Stomach (tissue), 9 donors: Measurements from ENCODE around the gene EEA1. TPM values are rescaled to one million over a fixed set of nuclear protein-coding genes. Genes with fewer than 3 reads are reported as not detected.
"Not testable (repeated sequence)": the region's sequence is repeated elsewhere in the genome, so short reads cannot be mapped to it uniquely, and the experiment has no call there.

ENCODE experiments used
- DNase-seq, 2 donors: peaks; one replicate each; pipeline versions ENCODE4 v3.0.0 to v3.0.0-alpha.2; 2013 to 2019
- H3K27ac ChIP-seq, 5 donors: fragments of 200-600 bp in 4 of 5; sonication (generic) in 4 of 5; one replicate each; pipeline ENCODE4 v1.5.1; 2013 to 2019; ENCODE audit warnings: mild to moderate bottlenecking in 1 of 5, moderate library complexity in 1 of 5
- H3K27me3 ChIP-seq, 3 donors: fragments of 200-600 bp; sonication (generic); one replicate each; pipeline ENCODE4 v1.5.1; 2017 to 2019; ENCODE audit warnings: mixed run types in 1 of 3
- H3K36me3 ChIP-seq, 4 donors: fragments of 200-600 bp; sonication (generic); 1 replicate in 3 of 4; 2 replicates in 1 of 4; pipeline ENCODE4 v1.5.1; 2016 to 2019
- H3K4me1 ChIP-seq, 4 donors: fragments of 200-600 bp; sonication (generic); one replicate each; pipeline ENCODE4 v1.5.1; 2016 to 2019
- H3K4me3 ChIP-seq, 4 donors: fragments of 200-600 bp; sonication (generic) in 3 of 4; one replicate each; pipeline ENCODE4 v1.5.1; 2016 to 2019; ENCODE audit warnings: mild to moderate bottlenecking in 1 of 4
- H3K9me3 ChIP-seq, 4 donors: fragments of 200-600 bp; sonication (generic); one replicate each; pipeline ENCODE4 v1.5.1; 2016 to 2019
- CTCF ChIP-seq, 7 experiments: fragments of 450-650 bp in 4 of 7; fragments of 200-600 bp in 3 of 7; sonication (generic) in 3 of 7; IDR thresholded peaks; one replicate each; pipeline ENCODE4 v1.5.1; 2016 to 2019; ENCODE audit warnings: antibody characterized with exemption in 7 of 7, control low read depth in 2 of 7, mild to moderate bottlenecking in 1 of 7
- EP300 ChIP-seq: sonication (generic); formaldehyde crosslinking; IDR thresholded peaks from one replicate; pipeline ENCODE4 v1.6.1; 2017; ENCODE audit warnings: antibody characterized with exemption
- POLR2A ChIP-seq, 4 donors: fragments of 450-650 bp; IDR thresholded peaks; one replicate each; pipeline ENCODE4 v1.6.1; 2016; ENCODE audit warnings: antibody characterized with exemption in 4 of 4, control low read depth in 2 of 4, mild to moderate bottlenecking in 1 of 4, moderate library complexity in 1 of 4
- POLR2AphosphoS5 ChIP-seq, 3 donors: sonication (generic); formaldehyde crosslinking; IDR thresholded peaks; one replicate each; pipeline ENCODE4 v1.6.1; 2016; ENCODE audit warnings: antibody characterized with exemption in 3 of 3
- WGBS, 5 donors: extraction: QIAGEN DNeasy Blood & Tissue Kit in 3 of 5; methylation state at CpG; one replicate each; pipeline versions ENCODE4 v1.1.5 to v1.1.7; 2013 to 2018; 5-methylcytosine and 5-hydroxymethylcytosine counted together
- intact Hi-C: fragments of 100-400 bp; cut with DNase I; formaldehyde crosslinking; loops from one replicate; pipeline ENCODE4 v1.15.1; 2023; ENCODE audit warnings: low total_unique reads
- polyA plus RNA-seq, 3 donors: library from polyadenylated mRNA; stranded (reverse); fragments of 200-250 nt; gene quantifications; one replicate each; pipeline ENCODE4 v1.2.3, GENCODE V29; 2013
- total RNA-seq, 5 donors: library from RNA; depleted of rRNA; stranded (reverse); fragments of >200 nt; gene quantifications; one replicate each; pipeline versions ENCODE4 v1.1.0 to v1.2.3, GENCODE V29; 2014 to 2016
- donor health status: healthy with polysubstance abuse.
- donor health status: Bipolar disorder and iron deficiency.
- donor health status: healthy.

EEA1 gene
- total and polyA plus RNA-seq, 8 donors: 2.0 to 24.2 (median 10.8) TPM

GRCh38 chr12:92802906-92803305, 126.2 kb downstream of the EEA1 start:
- Histone ChIP-seq H3K27me3 (no peaks in the 10 kb centered on the region), H3K4me3 (no peak overlapping the region), H3K27ac (no peak overlapping the region), H3K36me3 (peaks cover 0 to 78% (median 67%) of the 10 kb centered on the region in 4 donors), H3K9me3 (peaks cover 0 to 6% (median 2%) of the 10 kb centered on the region in 4 donors), H3K4me1 (no peaks in the 10 kb centered on the region)
- intact Hi-C loops: no loop called here
- TF ChIP-seq POLR2A (IDR thresholded peaks at IDR 0.05) (no peak), CTCF (IDR thresholded peaks at IDR 0.05) (no peak), POLR2AphosphoS5 (IDR thresholded peaks at IDR 0.05) (no peak), EP300 (no peak)
- WGBS, 5 donors: 73 to 84% (median 77%) methylated on average over 3 of the region's 3 CpGs
- no peak for DNase-seq

DNA sequence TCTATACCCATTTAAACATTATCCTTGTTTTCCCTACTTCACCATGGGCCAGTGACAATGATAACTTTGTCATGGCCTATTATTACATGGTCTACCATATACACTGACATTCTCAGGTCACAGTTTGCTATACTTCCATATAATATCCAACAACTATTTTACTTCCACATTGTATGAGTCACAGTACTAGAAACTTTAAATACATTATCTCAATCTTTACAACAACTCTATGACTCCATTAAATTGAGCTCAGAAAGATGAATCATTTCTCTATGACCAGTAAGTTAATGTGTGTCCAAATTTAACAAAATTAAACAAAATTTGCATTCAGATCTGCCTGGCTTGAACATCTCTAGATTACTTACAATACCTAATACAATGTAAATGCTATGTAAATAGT, 132.4 kb downstream of the EEA1 start:
- Histone ChIP-seq H3K4me3 (no peak overlapping the region), H3K27me3 (no peaks in the 10 kb centered on the region), H3K9me3 (no peaks in the 10 kb centered on the region), H3K4me1 (no peaks in the 10 kb centered on the region), H3K27ac (no peak overlapping the region), H3K36me3 (peaks cover 0 to 60% (median 54%) of the 10 kb centered on the region in 4 donors)
- intact Hi-C loops: no loop called here
- DNase-seq: no peak
- TF ChIP-seq CTCF (IDR thresholded peaks at IDR 0.05) (no peak), POLR2A (IDR thresholded peaks at IDR 0.05) (no peak)

DNA sequence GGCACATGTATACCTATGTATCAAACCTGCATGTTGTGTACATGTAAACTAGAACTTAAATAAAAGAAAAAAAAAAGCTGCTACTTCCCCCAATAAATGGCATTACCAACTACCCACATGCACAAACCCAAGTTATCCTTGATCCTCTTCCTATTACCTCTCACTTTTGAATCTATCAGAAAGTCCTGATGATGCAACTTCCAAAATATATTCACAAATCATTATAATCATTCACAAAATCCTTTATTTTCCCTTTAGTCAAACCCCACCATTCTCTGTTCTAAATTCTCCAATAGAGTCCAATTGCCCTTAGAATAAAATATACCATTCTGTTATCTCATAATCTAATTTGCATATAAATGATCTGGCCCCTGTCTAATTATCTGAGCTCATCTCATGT, 134.3 kb downstream of the EEA1 start:
- Histone ChIP-seq H3K27me3 (no peaks in the 10 kb centered on the region), H3K4me1 (no peaks in the 10 kb centered on the region), H3K4me3 (no peak overlapping the region), H3K27ac (no peak overlapping the region), H3K36me3 (peaks cover 0 to 53% (median 41%) of the 10 kb centered on the region in 4 donors), H3K9me3 (peaks cover 0 to 7% (median 3%) of the 10 kb centered on the region in 4 donors)
- intact Hi-C loops: no loop called here
- no peak for DNase-seq
- TF ChIP-seq CTCF (IDR thresholded peaks at IDR 0.05) (no peak), EP300 (no peak), POLR2AphosphoS5 (IDR thresholded peaks at IDR 0.05) (no peak), POLR2A (IDR thresholded peaks at IDR 0.05) (no peak)

GRCh38 chr12:92794356-92794755, 134.7 kb downstream of the EEA1 start:
- DNase-seq, intact Hi-C loops, H3K27me3 ChIP-seq, H3K27ac ChIP-seq, H3K9me3 ChIP-seq, H3K4me3 ChIP-seq, H3K4me1 ChIP-seq: not testable (repeated sequence)
- 86 to 97% (median 94%) methylated on average over 5 of the region's 5 CpGs for WGBS, 5 donors
- peaks cover 0 to 56% (median 41%) of the 10 kb centered on the region in 4 donors for H3K36me3 ChIP-seq

DNA sequence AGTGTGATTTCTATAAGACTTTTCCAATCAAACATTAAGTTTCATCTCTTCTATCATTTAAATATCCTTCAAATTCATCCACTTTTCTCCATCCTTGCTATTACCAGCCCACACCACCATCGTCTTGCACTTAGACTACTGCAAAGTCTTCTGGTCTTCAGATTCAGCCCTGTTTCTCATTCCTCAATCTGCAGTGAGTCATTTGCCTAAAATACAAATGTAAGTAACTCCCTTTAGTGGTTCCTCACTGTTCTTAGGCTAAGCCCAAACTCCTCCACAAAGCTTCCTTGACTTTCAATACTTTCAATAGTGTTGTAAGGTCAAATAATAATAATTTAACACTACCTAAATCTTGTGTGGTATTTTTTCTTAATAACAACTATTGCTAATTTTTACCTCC, 143.1 kb downstream of the EEA1 start:
- DNase-seq: no peak
- no peak overlapping the region for H3K4me3 ChIP-seq
- no peak for TF ChIP-seq CTCF (IDR thresholded peaks at IDR 0.05)
- no peak for TF ChIP-seq POLR2A (IDR thresholded peaks at IDR 0.05)
- TF ChIP-seq POLR2AphosphoS5 (IDR thresholded peaks at IDR 0.05): no peak
- no peak for TF ChIP-seq EP300
- WGBS, 5 donors: 84 to 100% (median 92%) methylated on average over 1 of the region's 1 CpG
- intact Hi-C loops: no loop called here
- no peak overlapping the region for H3K27ac ChIP-seq
- peaks cover 0 to 17% (median 15%) of the 10 kb centered on the region in 4 donors for H3K36me3 ChIP-seq
- peaks cover 0 to 19% (median 4%) of the 10 kb centered on the region in 4 donors for H3K4me1 ChIP-seq
- H3K27me3 ChIP-seq: no peaks in the 10 kb centered on the region
- H3K9me3 ChIP-seq: peaks cover 0 to 3% (median 1%) of the 10 kb centered on the region in 4 donors
